Measurements from ENCODE around the gene ZEB1. TPM values are rescaled to one million over a fixed set of nuclear protein-coding genes. Genes with fewer than 3 reads are reported as not detected.

The ZEB1 gene
- total and polyA plus RNA-seq, 2 of the 4 experiments (the other 2 are of a cell fraction), result 23.7 to 108 TPM

GRCh38 chr10:31578951-31579350, 259.9 kb downstream of the ZEB1 start:
- Histone ChIP-seq H3K18ac (ENCODE audit: low read depth, low read length) (no peak overlapping the region), H2AFZ (replicated peaks; ENCODE audit: low read length, poor library complexity) (no peak overlapping the region), H3K23ac (ENCODE audit: low read depth, low read length) (no peak overlapping the region), H2BK20ac (ENCODE audit: low read depth, low read length) (no peak overlapping the region), H3K14ac (replicated peaks; ENCODE audit: low read depth, low read length) (0 out of 2 replicates have a peak overlapping the region, but pooled peaks have one; percentile 18), H2AK9ac (replicated peaks; ENCODE audit: low read depth, low read length, poor library complexity) (no peak overlapping the region), H3K4ac (ENCODE audit: low read depth, low read length) (no peak overlapping the region), H3K79me1 (ENCODE audit: low read depth in 1 of 2, low read length in 2 of 2) (no peaks in the 10 kb centered on the region), H3K9ac (ENCODE audit: low read depth, low read length) (no peak overlapping the region), H2BK120ac (ENCODE audit: low read depth, low read length) (no peak overlapping the region), H3K4me1 (ENCODE audit: control insufficient read depth, insufficient read depth, low read length) (peaks cover 8% of the 10 kb centered on the region), H4K20me1 (ENCODE audit: insufficient read depth, low read length) (no peaks in the 10 kb centered on the region), H3K27ac (ENCODE audit: insufficient read depth, low read length) (no peak overlapping the region), H2BK15ac (ENCODE audit: low read depth, low read length) (no peak overlapping the region), H3K27me3 (ENCODE audit: control insufficient read depth, insufficient read depth, low read length) (no peaks in the 10 kb centered on the region; the same call in 1 of the 2 replicates), H3K4me3 (ENCODE audit: insufficient read depth, low read depth, low read length) (no peak overlapping the region), H2AK5ac (ENCODE audit: low read depth, low read length) (no peak overlapping the region), H4K8ac (ENCODE audit: low read depth in 2 of 2, low read length in 2 of 2) (no peak overlapping the region), H2BK5ac (ENCODE audit: low read depth, low read length, poor library complexity, severe bottlenecking) (no peak overlapping the region), H4K91ac (ENCODE audit: insufficient read depth, low read depth, low read length) (no peak overlapping the region), H3K56ac (ENCODE audit: extremely low read depth, insufficient read depth, low read length) (no peak overlapping the region), H4K5ac (ENCODE audit: low read depth, low read length) (no peak overlapping the region), H3K4me2 (ENCODE audit: low read depth, low read length) (no peak overlapping the region), H3K36me3 (ENCODE audit: control insufficient read depth, insufficient read depth, low read length) (no peaks in the 10 kb centered on the region), H3K9me3 (ENCODE audit: control insufficient read depth, insufficient read depth, low read length) (peaks cover 5% of the 10 kb centered on the region; the same call in 1 of the 2 replicates), H3K9me1 (ENCODE audit: insufficient read depth, low read length) (no peaks in the 10 kb centered on the region)
- ATAC-seq (ENCODE audit: low read depth) (no peak), DNase-seq (no peak)
- WGBS, 2 experiments (ENCODE audit: extremely low coverage in 2 of 2, insufficient read length in 1 of 2), result no CpG with 5 or more reads among the region's 4 CpGs
- POLR2A ChIA-PET (ENCODE audit: unreplicated experiment), result no interaction called here
- BruUV-seq (replicated peaks), result no TSS peak
- intact Hi-C loops (cut with micrococcal nuclease), result no loop called here
- in situ Hi-C loops (cut with MboI; ENCODE audit: low sequenced_read_pairs), result no loop called here
- dilution Hi-C loops (cut with HindIII; ENCODE audit: low sequenced_read_pairs, unreplicated experiment), result no loop called here
- no peak for TF ChIP-seq RAD21 (IDR thresholded peaks at IDR 0.05; ENCODE audit: low read length)
- TF ChIP-seq FOS (IDR thresholded peaks at IDR 0.05; ENCODE audit: low read depth, low read length), result no peak
- TF ChIP-seq RFX5 (IDR thresholded peaks at IDR 0.05; ENCODE audit: low read depth, low read length), result no peak
- no peak for TF ChIP-seq SMC3 (IDR thresholded peaks at IDR 0.05; ENCODE audit: low read depth, low read length)
- no peak for TF ChIP-seq POLR2A (IDR thresholded peaks at IDR 0.05; ENCODE audit: low read depth, low read length)
- TF ChIP-seq MAZ (IDR thresholded peaks at IDR 0.05; ENCODE audit: borderline replicate concordance, low read depth, low read length), result no peak
- no peak for TF ChIP-seq CHD1 (IDR thresholded peaks at IDR 0.05; ENCODE audit: low read depth, low read length)
- CTCF ChIA-PET, result no interaction called here

Small RNA genes lying within 50 kb of the gene (microRNA-seq; reads per million reads assigned to microRNA genes)
- gene SPTLC1P1 (ENCODE audit: insufficient read depth, insufficient read length), result not detected

Small RNA genes lying within 50 kb of the gene (small RNA-seq; reads per million reads assigned to genes)
- gene SPTLC1P1, result 0 reads per million in 5 experiments
